NOMO-1 treated with dmso at 0.1 percent for 144 hours (cell line): Measurements from ENCODE around the gene GALNTL6.

Experiments used
- DNase-seq: peaks from one replicate; lab custom pipeline; 2025; ENCODE audit not compliant: unreplicated experiment; lab: John Stamatoyannopoulos, UW

GALNTL6 gene

DNA sequence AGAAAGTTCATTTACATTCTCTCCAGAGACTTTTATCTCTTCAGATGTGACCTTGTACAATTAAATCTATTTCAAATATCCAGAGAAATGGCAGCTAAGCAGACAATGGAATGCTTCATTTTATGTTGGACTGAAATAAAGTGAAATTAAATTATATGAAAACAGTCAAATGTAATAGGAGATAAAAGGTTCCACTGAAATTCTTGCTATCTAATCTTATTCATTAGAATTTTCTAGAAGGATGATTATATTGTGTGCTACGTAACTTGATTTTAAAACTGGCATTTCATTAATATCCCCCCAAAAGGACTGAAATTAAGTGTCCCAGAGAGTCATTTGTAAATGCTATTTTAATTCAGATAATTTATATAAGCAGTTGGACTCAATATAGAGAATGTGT, 708.5 kb downstream of the GALNTL6 start:
- DNase-seq = no peak

DNA sequence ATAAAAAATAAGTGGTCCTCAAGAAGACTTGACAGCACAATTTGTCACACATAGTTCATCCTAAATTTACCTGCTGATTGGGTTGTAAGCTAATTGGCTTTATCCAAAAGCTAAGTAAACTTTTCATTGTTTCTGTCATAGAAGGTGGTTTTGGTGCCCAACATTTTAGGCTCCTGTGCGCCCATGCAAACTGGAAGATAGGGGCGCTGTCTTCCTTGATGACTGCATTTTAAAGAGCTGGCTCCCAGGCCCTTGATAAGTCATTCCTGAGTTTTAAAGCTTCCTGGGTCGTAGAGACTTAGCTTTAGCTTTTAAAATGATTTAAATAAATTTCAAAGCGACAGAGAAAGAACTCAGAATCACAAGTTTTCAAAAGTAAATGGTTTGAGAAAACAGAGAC, 730.0 kb downstream of the GALNTL6 start:
- DNase-seq = no peak

DNA sequence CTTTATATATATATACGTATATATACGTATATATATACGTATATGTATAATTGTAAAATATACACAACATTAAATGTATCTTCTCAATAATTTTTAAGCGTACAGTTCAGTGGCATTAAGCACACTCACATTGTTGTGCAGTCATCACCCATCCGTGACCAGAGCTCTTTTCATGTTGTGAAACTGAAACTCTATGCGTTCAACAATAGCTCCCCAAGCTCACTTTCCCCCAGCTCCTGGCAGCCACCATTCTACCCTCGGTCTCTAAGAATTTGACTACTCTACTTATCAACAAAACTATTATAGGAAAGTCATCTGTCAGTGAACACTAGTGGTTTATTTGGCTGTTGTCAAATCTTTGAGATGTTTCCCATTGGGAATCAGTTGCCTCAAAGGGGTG, 733.6 kb downstream of the GALNTL6 start:
- no peak for DNase-seq

DNA sequence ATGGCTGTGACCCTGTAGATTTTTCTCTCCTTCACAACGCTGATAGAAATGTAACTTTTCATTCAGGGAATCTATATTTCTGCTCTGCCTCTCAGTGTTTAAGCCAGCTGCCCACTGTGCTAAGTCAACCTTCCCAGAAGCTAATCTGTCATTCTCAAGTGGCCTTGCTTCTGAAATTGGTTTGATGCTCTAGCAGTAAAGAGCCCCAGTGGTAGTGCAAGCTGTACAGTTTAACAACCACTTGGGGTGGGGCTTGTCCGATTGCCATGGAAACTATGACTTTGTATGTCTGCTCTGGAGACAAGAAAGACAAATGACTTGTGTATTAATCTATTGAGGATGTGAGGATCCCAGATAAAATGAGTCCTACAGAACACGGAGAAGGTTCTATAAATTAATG, 734.5 kb downstream of the GALNTL6 start:
- DNase-seq = no peak

DNA sequence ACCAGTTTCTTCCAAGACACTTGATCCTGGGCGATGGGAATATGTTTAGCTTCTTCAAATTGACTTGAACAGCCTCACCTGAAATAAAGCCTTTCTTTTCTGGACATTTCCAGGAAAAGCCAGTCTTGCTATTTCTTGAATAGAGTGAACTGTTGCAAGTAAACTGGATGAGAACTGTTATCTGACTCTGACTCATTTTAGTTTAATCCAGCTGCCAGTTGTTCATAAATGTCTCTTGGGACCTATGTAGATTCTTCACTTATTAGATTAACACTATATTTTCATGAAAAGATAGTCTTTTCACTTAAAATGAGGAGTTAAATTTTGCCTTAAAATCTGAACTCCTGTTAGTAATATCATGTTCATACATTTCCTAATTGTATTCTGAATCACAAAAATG, 740.0 kb downstream of the GALNTL6 start:
- DNase-seq = no peak

DNA sequence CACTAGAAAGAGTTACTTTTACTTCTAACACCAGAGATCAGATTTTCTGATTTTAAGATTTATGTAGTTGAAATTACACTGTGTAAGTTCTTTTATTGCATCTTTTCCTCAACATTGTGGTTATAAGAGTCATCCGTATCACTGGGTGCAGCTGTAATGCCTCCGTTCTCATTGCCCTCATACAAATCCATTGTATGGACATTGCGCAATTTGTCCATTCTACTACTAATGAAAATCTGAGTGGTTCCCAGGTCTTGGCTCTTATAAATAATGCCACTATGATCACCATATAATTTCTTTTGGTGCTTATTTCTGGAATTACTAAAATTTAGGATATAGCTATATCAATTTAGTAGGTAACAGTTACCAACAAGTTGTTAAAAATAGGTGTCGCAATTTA, 741.4 kb downstream of the GALNTL6 start:
- no peak for DNase-seq

DNA sequence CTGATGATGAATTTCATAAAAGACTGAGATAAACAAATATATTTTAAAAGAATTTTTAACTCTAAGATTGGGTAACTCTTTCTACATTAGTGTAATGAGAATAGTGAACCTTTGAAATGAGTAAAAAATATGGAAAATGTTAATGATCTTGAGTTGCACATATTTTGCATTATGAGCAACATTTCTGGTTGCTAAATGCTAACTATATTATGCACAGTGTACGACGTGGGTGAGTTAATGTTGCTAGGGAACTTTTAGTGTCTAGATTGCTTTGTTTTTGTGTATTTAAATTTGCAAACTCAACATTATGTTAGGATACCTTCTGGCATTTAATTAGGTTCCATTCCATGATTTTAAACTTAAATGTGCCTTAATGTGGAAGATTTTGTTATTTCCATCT, 742.5 kb downstream of the GALNTL6 start:
- DNase-seq = no peak

DNA sequence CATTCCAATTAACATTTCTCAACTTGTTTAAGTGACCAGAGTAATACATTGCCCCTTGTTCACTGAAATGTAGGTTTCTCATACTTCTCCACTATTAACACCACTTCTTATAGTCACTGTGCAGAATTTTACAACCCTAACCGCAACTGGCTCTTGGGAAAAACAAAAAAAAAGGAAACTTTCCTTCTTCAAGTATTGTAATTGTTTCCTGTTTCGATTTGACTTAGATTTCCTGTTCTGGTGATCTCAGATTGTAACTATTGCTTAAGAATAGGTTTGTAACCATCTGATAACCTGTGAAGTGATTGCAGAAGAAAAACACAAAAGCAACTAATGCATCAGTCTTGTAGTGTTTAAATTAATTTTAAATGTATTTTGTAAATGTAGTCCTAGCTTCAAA, 760.7 kb downstream of the GALNTL6 start:
- DNase-seq = peak; percentile 72

DNA sequence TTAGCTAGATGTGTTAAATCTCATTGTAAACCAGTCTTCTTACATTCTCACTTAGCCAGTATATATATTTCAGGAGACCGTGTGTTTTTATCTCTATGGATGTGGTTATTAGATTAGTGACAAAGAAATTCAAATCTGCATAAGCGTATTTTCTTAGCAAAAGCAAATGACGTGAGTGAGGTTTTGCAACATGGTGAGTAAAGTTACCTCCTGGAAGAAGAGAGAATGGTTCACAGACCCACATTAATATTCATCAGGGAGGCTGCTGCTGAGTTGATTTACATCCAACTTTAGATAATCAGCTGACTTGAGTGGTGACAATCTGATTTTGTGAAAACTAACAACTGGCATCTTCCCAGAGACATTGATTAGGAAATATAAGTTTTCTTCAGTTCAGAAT, 765.5 kb downstream of the GALNTL6 start:
- DNase-seq = no peak

DNA sequence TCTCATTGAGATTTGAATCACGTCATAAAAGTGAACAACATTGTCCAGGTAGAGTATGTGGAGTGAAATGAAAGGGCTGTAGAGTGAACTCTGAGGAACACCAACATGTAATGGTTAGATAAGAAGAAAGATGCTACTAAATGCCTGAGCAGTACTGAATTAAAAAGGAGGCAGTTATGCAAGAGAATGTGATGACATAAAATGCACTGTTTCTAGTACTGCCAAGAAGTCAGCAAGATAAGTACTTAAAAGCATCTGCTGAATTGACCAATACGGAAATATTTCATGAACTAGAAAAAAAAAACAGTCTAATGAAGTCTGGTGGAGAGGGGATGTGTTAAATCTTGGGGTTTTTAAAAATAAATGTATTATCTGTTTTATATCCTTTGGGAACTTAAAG, 771.6 kb downstream of the GALNTL6 start:
- no peak for DNase-seq

DNA sequence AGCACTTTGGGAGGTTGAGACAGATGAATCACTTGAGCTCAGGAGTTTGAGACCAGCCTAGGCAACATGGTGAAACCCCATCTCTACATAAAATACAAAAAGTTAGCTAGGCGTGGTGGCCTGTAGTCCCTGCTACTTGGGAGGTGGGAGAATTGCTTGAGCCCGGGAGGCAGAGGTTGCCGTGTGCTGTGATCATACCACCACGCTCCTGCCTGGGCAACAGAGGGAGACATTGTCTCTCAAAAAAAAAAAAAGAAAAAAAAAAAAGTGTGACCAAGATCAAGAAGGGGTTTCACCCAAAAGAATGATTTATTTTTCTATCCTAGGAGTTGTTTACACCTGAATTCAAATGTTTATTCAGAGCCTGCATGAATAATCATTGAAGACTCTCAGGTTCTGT, 783.0 kb downstream of the GALNTL6 start:
- no peak for DNase-seq

DNA sequence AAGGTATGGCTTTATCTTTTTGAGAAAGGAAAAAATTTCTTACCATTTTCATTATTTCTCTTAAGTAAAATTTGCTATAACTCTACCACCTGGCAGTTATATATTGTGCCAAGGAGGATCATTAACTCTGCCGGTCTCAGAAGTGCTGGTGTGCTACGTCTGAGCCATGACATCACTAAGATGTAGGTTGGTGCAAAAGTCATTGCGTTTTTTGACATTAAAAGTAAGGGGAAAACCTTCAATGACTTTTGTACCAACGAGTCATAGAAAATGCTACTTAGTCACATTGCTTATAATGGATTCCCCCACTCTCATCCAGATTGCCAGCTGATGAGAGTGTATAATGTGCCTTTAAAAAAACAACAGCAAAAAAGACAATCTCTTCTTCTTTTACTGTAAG, 786.4 kb downstream of the GALNTL6 start:
- no peak for DNase-seq

DNA sequence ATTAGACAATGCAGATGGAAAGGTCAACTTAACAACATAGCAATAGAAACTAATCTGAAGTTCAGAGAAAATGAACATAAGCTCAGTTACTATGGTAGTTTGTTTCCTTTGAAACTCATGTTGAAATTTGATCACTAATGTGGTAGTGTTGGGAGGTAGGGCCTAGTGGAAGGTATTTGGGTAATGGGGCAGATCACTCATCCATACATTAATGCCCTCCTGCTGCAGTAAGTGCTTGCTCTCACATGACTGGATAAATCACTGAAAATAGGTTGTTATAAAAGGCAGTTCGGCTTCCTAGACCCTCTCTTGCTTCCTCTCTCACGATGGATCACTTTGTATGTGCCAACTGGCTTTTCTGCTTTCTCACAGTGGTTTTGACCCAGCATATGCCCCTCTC, 788.0 kb downstream of the GALNTL6 start:
- no peak for DNase-seq

DNA sequence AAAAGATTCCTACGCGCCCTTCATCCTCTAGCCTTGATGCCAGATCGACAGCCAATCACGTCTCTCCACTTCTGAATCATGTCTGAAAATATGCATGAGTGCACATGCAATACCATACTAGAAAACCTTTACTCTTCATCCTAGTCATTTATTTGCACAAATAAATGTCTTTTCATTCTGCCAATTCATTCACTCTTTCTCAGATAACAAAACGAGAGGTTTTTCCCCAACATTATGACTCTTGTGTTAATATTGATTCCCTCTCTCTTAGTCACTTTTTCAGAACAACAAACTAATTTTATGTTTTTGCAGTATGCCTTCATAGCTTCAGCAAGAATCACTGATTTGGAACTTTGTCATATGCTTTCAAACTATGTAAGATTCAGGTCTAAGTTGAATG, 806.0 kb downstream of the GALNTL6 start:
- no peak for DNase-seq

DNA sequence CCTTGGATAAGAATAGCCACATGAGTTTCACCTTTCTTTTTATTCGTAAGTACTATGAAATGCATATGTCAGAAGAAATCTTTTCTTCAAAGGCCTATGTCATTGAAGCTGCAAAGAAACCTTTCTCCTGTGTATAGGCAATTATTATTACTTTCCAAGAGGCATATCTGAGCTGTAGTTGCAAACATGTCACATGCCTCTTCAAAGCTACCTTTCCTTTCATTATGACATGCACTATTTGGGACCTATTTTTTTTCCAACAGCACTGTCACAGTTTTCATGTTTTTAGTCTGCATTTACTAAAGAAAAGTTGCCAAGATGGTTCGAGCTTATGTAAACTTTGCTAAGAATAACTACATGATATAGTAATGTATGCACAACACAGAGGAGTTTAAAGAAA, 806.6 kb downstream of the GALNTL6 start:
- DNase-seq = no peak

DNA sequence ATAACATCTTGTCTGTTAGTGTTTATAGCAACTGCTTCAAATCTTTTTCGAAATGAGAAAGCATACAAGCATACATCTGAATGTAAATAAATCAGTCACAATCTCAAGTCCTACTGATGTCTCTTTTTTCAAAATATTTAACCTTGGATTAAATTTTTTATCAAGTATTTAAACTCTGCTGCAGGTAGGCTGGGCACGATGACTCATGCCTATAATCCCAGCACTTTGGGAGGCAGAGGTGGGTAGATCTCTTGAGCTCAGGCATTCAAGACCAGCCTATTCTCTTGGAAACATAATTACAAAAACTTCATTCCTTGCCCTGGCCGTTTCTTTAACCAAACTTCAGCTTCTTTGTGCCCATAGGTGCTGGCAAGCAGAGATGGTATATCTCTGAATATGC, 815.1 kb downstream of the GALNTL6 start:
- no peak for DNase-seq

DNA sequence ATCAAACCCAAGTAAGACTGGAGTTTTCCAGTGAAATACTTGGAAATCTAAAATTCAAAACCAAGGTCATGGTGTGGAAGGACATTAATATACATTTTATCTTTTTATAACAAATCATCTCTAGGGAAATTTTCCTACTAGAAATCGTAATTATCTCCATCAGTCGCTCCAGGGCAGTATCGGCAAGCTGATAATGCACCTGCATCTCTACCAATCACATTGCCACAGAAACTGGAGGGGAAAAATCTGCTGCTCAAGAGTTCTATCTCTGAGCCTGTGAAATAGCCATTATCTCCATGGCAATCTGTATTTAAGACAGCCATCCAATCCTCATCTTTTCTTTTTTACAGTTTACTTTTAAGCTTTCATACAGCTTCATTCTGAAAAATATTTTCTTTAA, 817.1 kb downstream of the GALNTL6 start:
- no peak for DNase-seq

DNA sequence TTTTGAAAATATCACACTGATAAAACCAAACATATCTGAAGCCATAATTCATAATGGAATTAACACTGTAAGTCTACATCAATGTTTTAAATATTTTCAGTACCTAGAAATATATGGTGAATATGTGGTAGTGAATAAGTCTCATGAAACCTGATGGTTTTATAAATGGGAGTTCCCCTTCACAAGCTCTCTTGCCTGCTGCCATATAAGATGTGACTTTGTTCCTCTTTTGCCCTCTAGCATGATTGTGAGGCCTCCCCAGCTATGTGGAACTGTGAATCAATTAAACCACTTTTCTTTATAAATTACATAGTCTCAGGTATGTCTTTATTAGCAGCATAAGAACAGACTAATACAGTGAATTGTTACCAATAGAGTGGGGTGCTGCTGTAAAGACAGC, 818.6 kb downstream of the GALNTL6 start:
- peak; percentile 8 for DNase-seq

DNA sequence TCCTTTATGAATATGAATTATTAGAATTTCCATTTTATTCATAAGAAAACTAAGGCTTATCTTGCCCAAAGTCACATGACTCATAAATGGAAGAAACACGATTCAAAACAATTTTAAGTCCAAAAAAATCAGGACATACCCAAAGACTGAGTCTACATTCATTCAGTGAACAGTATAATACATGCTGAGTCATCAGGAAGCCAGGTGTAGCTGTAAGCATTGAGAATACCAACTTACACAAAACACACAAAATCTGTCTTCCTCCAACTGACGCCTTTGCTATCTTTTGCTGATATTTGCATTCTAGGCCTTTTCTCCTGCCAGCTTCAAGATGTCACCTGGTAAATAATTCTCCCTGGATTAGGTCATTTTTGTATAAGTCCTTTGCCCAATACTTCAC, 835.3 kb downstream of the GALNTL6 start:
- no peak for DNase-seq

DNA sequence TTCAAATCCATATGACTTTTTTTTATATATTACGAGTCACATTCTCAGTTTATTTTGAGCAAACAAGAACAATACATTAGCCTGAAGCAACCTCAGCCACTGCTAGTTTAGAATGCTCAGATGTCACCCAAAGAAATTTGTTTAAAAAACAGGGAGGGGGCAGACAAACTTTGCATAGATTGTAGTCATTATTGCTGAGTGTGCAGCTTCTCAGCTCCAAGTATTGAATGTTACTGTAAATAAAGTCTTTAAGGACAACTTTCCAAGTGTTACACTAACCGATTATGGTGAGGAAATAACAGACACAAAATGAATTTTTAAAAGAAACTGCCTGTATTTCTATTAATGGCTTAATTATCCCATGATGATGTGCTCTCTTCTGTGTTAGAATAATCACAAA, 835.9 kb downstream of the GALNTL6 start:
- DNase-seq = no peak

DNA sequence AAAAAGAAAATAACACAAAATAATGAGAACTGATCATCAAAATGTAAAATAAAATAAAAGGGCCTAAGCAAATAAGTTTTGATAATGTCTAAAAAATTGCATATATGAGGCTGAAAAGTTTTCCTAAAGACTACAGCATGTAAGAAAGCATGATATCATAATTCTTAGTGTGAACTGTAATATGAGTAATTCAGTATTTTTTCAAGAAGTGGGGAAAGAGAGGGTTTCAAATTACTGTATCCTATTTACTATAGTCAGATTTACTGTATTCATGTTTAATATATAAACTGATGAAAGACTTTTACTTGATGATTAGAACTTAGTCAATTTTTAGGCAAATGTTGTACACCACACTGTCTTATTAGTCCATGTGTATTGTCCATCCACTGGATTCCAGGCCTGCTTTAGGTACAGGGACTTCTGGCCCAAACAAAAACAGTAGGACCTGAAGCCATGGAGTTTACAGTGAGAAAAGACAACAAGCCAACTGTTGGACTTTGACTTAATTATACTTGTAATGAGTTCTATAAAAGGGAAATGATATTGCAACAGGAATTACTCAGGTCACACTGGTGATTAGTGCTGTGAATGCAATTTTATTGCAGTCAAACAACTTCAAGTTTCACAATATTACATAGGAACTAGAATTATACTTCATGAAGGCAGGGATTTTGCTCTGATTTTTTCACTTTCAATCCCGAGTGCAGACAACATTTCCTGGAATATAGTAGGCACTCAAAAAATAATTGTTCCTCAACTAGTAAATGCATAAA, 837.7 kb downstream of the GALNTL6 start:
- no peak for DNase-seq

DNA sequence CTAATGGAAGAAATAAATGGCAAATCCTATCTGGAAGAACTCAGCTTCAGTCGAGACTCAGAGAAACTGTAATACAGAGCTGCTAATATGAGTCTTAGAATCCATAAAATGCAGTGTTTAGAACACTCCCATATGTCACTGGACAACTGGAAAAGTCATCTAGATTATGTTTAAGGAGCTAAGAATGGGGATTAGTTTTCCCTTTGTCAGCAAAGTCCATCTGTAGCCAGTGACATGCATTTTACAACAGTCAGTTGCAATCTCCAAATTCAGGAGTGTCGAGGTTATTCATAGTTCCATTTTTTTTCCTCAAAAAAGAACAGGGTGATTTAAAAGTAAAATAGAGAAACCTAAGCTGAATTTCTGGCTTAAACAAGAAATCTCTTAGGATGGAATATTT, 838.8 kb downstream of the GALNTL6 start:
- no peak for DNase-seq

DNA sequence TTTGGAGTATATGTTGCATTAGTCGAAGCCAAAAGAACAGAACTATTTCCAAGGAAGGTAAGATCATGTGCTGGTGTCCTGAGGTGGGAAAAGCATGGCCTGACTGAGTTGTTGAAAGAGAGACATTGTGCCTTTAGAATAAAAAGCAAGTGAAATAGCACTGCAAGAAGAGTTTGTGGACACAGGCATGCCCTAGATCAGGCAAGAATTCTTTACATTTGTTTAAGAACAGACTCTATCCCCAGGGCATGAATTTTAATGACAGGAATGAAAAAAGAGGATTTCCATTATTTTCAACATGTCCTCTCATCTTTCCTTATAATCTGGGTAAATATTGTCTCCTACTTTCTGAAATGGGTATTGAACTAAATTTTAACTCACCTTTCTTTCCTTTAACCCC, 839.2 kb downstream of the GALNTL6 start:
- no peak for DNase-seq
